IPS-20b (cell line): ENCODE measurements around the gene AP2A1.

ENCODE experiments used
- H3K27ac ChIP-seq: one replicate; pipeline ENCODE4 v1.5.1; 2013; ENCODE audit warnings: low read length
- H3K27me3 ChIP-seq: 2 replicates; pipeline ENCODE4 v1.6.1; 2013; ENCODE audit warnings: mild to moderate bottlenecking, low read length, inconsistent platforms; ENCODE audit not compliant: insufficient read depth
- H3K36me3 ChIP-seq: 2 replicates; pipeline ENCODE4 v1.6.1; 2013; ENCODE audit warnings: low read depth, mild to moderate bottlenecking, inconsistent platforms, low read length, moderate library complexity; ENCODE audit not compliant: insufficient read depth
- H3K4me1 ChIP-seq: 2 replicates; pipeline ENCODE4 v1.6.1; 2013; ENCODE audit warnings: mild to moderate bottlenecking, control low read depth, inconsistent platforms, low read length, moderate library complexity; ENCODE audit not compliant: insufficient read depth
- H3K4me3 ChIP-seq: 2 replicates; pipeline ENCODE4 v1.5.1; 2013; ENCODE audit warnings: mild to moderate bottlenecking, low read length, inconsistent platforms
- H3K9ac ChIP-seq: 2 replicates; pipeline ENCODE4 v1.6.1; 2013; ENCODE audit warnings: low read depth, mild to moderate bottlenecking, inconsistent platforms, low read length, moderate library complexity
- H3K9me3 ChIP-seq: 2 replicates; pipeline ENCODE4 v1.6.1; 2013; ENCODE audit warnings: mild to moderate bottlenecking, low read depth, low read length, inconsistent platforms; ENCODE audit not compliant: insufficient read depth

Gene AP2A1

GRCh38 chr19:49781394-49781793 is 14.6 kb downstream of the AP2A1 start:
- H3K4me3 ChIP-seq = no peak overlapping the region
- no peaks in the 10 kb centered on the region for H3K27me3 ChIP-seq
- H3K36me3 ChIP-seq = peaks cover 22% of the 10 kb centered on the region
- H3K9ac ChIP-seq = no peak overlapping the region
- H3K9me3 ChIP-seq = no peaks in the 10 kb centered on the region
- no peaks in the 10 kb centered on the region for H3K4me1 ChIP-seq
- H3K27ac ChIP-seq = no peak overlapping the region

- Histone ChIP-seq H3K9me3 (no peaks in the 10 kb centered on the region), H3K4me1 (no peaks in the 10 kb centered on the region), H3K4me3 (no peak overlapping the region), H3K27me3 (no peaks in the 10 kb centered on the region), H3K27ac (no peak overlapping the region), H3K9ac (no peak overlapping the region), H3K36me3 (peaks cover 22% of the 10 kb centered on the region)
Measured at GRCh38 chr19:49782515-49782914, 15.7 kb downstream of the AP2A1 start.

GRCh38 chr19:49786376-49786820 is 19.6 kb downstream of the AP2A1 start:
- peaks cover 32% of the 10 kb centered on the region for H3K36me3 ChIP-seq
- H3K9ac ChIP-seq = no peak overlapping the region
- H3K4me1 ChIP-seq = no peaks in the 10 kb centered on the region
- no peaks in the 10 kb centered on the region for H3K9me3 ChIP-seq
- no peak overlapping the region for H3K27ac ChIP-seq
- no peaks in the 10 kb centered on the region for H3K27me3 ChIP-seq
- H3K4me3 ChIP-seq = no peak overlapping the region

- no peaks in the 10 kb centered on the region for H3K9me3 ChIP-seq
- no peak overlapping the region for H3K9ac ChIP-seq
- peaks cover 32% of the 10 kb centered on the region for H3K36me3 ChIP-seq
- H3K27ac ChIP-seq = no peak overlapping the region
- no peaks in the 10 kb centered on the region for H3K4me1 ChIP-seq
- no peaks in the 10 kb centered on the region for H3K27me3 ChIP-seq
- H3K4me3 ChIP-seq = no peak overlapping the region
Measured at GRCh38 chr19:49787746-49788145, 20.9 kb downstream of the AP2A1 start.

- no peak overlapping the region for H3K9ac ChIP-seq
- no peak overlapping the region for H3K27ac ChIP-seq
- no peaks in the 10 kb centered on the region for H3K27me3 ChIP-seq
- H3K4me1 ChIP-seq = no peaks in the 10 kb centered on the region
- no peaks in the 10 kb centered on the region for H3K9me3 ChIP-seq
- no peak overlapping the region for H3K4me3 ChIP-seq
- H3K36me3 ChIP-seq = peaks cover 29% of the 10 kb centered on the region
Measured at GRCh38 chr19:49788857-49789256, 22.1 kb downstream of the AP2A1 start.

GRCh38 chr19:49790866-49791265 is 24.1 kb downstream of the AP2A1 start:
- Histone ChIP-seq H3K27ac (no peak overlapping the region), H3K36me3 (peaks cover 38% of the 10 kb centered on the region), H3K4me3 (no peak overlapping the region), H3K9me3 (no peaks in the 10 kb centered on the region), H3K27me3 (no peaks in the 10 kb centered on the region), H3K9ac (no peak overlapping the region), H3K4me1 (no peaks in the 10 kb centered on the region)

- Histone ChIP-seq H3K36me3 (peaks cover 48% of the 10 kb centered on the region), H3K27ac (no peak overlapping the region)
Measured at GRCh38 chr19:49791776-49792445, 25.1 kb downstream of the AP2A1 start.

GRCh38 chr19:49792829-49793560 is 26.2 kb downstream of the AP2A1 start:
- H3K4me3 ChIP-seq = no peak overlapping the region
- H3K27me3 ChIP-seq = no peaks in the 10 kb centered on the region
- no peak overlapping the region for H3K27ac ChIP-seq
- peaks cover 49% of the 10 kb centered on the region for H3K36me3 ChIP-seq
- no peak overlapping the region for H3K9ac ChIP-seq
- H3K4me1 ChIP-seq = no peaks in the 10 kb centered on the region
- no peaks in the 10 kb centered on the region for H3K9me3 ChIP-seq

More at GRCh38 chr19:49791776-49792445, 25.1 kb downstream of the AP2A1 start:
- Histone ChIP-seq H3K4me3 (no peak overlapping the region), H3K9me3 (no peaks in the 10 kb centered on the region), H3K9ac (no peak overlapping the region), H3K27me3 (no peaks in the 10 kb centered on the region), H3K4me1 (no peaks in the 10 kb centered on the region)

- no peak overlapping the region for H3K27ac ChIP-seq
- H3K4me1 ChIP-seq = no peaks in the 10 kb centered on the region
- no peak overlapping the region for H3K9ac ChIP-seq
- H3K9me3 ChIP-seq = no peaks in the 10 kb centered on the region
- H3K4me3 ChIP-seq = no peak overlapping the region
- H3K36me3 ChIP-seq = peaks cover 46% of the 10 kb centered on the region
- H3K27me3 ChIP-seq = no peaks in the 10 kb centered on the region
Measured at GRCh38 chr19:49793561-49793840, 26.7 kb downstream of the AP2A1 start.

- no peaks in the 10 kb centered on the region for H3K4me1 ChIP-seq
- H3K9me3 ChIP-seq = no peaks in the 10 kb centered on the region
- no peak overlapping the region for H3K27ac ChIP-seq
- H3K36me3 ChIP-seq = peaks cover 60% of the 10 kb centered on the region
- no peak overlapping the region for H3K9ac ChIP-seq
- H3K27me3 ChIP-seq = no peaks in the 10 kb centered on the region
- no peak overlapping the region for H3K4me3 ChIP-seq
Measured at GRCh38 chr19:49795615-49796014, 28.8 kb downstream of the AP2A1 start.

GRCh38 chr19:49798574-49798973 is 31.8 kb downstream of the AP2A1 start:
- Histone ChIP-seq H3K4me3 (no peak overlapping the region), H3K27me3 (no peaks in the 10 kb centered on the region), H3K9ac (no peak overlapping the region), H3K4me1 (no peaks in the 10 kb centered on the region; the same call in 1 of the 2 replicates), H3K36me3 (peaks cover 52% of the 10 kb centered on the region), H3K9me3 (no peaks in the 10 kb centered on the region), H3K27ac (no peak overlapping the region)

- Histone ChIP-seq H3K9ac (no peak overlapping the region), H3K27me3 (no peaks in the 10 kb centered on the region), H3K4me1 (no peaks in the 10 kb centered on the region; the same call in 1 of the 2 replicates), H3K27ac (no peak overlapping the region), H3K4me3 (no peak overlapping the region), H3K36me3 (peaks cover 56% of the 10 kb centered on the region), H3K9me3 (no peaks in the 10 kb centered on the region)
Measured at GRCh38 chr19:49799271-49799797, 32.5 kb downstream of the AP2A1 start.
